NT2/D1 (cell line): ENCODE data around the gene MEN1.
"Not testable (repeated sequence)": the region's sequence is repeated elsewhere in the genome, so short reads cannot be mapped to it uniquely, and the experiment has no call there.

ENCODE experiments used
- SUZ12 ChIP-seq: IDR thresholded peaks from 2 replicates; pipeline ENCODE4 v1.6.1; 2011; ENCODE audit not compliant: insufficient read length, insufficient read depth; ENCODE audit errors: extremely low read depth
- YY1 ChIP-seq: IDR thresholded peaks from 2 replicates; pipeline ENCODE4 v1.6.1; 2011; ENCODE audit not compliant: insufficient read length, insufficient read depth
- ZNF274 ChIP-seq: IDR thresholded peaks from 2 replicates; pipeline ENCODE4 v1.6.1; 2011; ENCODE audit warnings: mild to moderate bottlenecking, low read depth, low read length

DNA sequence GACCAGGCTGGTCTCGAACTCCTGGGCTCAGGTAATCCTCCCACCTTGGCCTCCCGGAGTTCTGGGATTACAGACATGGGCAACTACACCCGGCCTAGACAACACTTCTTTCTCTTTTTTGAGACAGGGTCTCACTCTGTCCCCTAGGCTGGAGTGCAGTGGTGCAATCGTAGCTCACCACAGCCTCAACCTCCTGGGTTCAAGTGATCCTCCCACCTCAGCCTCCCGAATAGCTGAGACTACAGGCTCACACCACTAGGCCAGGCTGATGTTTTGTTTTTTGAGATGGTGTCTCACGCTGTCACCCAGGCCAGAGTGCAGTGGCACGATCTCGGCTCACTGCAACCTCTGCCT, 35.4 kb upstream of the MEN1 start:
- TF ChIP-seq ZNF274, YY1, SUZ12: not testable (repeated sequence)
